HG03457 (cell line): ENCODE measurements around the gene SLC39A8.
"Not testable (repeated sequence)": the region's sequence is repeated elsewhere in the genome, so short reads cannot be mapped to it uniquely, and the experiment has no call there.

Experiments used
- ATAC-seq: cut with Tn5 transposase; IDR thresholded peaks from one replicate; pipeline ENCODE4 v1.9.1; 2021; ENCODE audit warnings: moderate number of reproducible peaks; ENCODE audit not compliant: unreplicated experiment

SLC39A8 gene

DNA sequence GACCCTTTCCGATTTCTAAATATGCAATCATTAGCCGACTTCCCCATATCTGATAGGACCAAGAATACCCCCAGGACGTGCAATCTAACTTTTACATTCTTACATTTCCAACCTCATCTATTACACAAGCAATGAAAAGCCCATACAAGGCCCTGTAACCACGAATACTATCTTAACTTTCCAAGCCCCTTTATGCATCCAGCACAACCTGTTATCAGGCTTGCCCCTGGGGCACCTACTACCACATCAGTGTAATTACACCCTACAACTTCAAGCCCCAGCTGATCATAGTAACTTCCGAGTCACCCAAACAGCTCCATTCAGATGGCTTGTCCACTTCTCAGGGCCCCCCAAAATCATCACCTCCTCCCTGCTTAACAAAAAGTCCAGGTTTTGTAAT, 102.0 kb downstream of the SLC39A8 start:
- not testable (repeated sequence) for ATAC-seq

- ATAC-seq: no peak
These were observed 110.9 kb downstream of the SLC39A8 start for GRCh38 chr4:102234243-102234838.

DNA sequence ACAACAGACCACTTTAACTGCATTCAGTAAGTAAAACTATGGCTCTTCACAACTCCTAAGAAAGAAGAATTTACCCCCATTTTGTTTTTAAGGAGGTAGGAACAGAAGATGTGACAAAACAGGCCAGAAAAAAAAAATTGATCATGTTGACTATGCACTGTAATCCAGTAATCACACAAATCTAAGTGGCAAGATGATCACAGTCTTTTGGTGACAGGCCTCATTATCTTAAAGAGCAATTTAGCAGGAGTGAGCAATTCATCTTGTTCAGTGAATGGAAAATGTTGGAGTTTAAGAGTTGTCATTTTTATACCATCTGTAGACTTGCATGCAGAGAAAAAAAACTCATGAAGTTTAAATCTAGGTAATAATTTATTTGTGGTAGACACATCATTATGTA, 115.1 kb downstream of the SLC39A8 start:
- ATAC-seq: no peak

GRCh38 chr4:102227388-102227787, 117.9 kb downstream of the SLC39A8 start:
- no peak for ATAC-seq

DNA sequence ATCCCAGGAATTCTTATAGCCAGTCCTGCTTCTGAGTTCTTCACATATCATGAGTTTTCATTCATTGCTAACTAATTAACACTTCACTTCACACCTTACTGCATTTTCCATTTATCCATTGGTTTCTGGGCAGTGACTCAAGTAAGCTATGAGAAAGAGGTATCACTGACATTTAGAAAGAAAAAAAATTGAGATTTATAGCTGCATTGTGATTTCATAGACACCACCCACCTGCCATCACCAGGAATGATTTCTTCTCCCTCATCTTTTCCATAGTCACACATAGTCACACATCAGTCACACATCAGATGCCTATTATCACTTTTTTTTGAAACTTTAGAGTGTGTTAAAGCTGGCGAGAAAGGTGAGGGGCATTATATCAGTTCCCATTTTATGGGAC, 121.8 kb downstream of the SLC39A8 start:
- no peak for ATAC-seq

DNA sequence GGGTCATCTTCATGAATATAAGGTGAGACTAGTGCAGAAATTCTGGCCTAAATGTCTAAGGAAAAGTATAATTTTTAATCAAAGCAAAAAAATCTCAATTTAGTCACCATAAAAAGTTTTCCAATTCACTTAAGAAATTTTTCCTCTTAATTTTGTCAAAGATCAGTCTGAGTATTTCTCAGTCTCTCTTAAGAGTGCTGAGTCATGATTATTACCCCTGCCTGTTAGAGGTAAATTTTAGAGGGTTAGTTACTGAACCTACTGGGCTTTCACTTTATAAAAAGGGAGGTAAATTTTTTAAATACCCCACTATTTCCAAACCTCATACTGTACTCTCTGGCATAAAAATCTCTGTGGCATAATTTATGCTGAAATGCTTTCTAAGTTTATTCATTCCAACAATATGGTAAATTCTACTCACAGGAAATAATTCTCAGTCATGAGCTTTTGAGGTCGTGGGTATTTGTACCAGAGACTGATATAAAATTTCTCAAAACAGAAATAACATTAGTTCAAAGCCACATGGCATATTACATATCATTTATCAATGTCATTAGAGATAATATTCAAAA, 122.4 kb downstream of the SLC39A8 start:
- no peak for ATAC-seq

GRCh38 chr4:102219129-102219528, 126.2 kb downstream of the SLC39A8 start:
- no peak for ATAC-seq

DNA sequence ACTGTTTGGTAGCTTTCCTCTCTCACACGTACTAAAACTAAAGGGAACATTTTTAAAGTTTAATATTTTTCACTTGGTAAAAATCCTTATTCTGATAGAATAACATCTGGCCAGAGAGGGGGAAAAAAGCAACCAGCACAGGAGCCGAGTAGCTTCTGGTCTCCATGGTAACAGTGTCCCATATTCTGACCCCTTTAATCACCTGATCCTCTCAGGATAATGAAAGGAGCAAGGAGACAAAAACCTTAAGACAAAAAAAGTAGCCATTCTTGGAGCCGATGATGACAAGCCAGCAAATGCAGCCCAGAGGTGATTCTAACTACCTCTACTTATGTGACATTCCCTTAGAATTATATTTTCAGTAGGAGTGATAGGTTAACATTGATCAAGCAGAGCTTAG, 126.6 kb downstream of the SLC39A8 start:
- no peak for ATAC-seq

DNA sequence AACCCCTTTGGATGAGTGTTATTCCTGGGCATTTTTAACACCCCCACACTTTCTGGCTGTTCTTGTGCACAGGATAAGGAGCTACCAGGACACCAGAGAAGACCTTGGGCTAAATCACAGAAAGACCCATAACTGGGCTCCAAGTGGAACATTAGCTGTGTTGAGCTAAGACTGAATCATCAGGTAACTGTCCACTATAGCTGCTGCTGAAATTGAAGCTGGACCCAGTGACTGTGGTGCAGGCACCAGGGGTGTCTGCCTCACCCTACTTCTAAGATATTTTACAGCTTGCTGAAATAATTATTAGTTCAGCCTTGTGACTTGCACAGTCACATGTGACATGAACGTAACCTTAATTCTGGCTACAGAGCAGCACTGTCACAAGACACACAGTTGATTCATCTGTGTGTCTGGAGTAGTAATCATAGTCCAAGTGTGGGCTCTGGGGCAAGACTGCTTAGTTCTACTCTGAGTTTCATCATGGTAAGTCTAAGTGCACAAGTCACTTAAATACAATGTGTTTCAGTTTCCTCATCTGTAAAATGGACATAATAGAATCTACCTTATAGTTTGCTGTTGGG, 127.4 kb downstream of the SLC39A8 start:
- no peak for ATAC-seq

- ATAC-seq: no peak
These were observed 127.9 kb downstream of the SLC39A8 start for GRCh38 chr4:102217345-102217744.

- ATAC-seq: no peak
These were observed 128.6 kb downstream of the SLC39A8 start for GRCh38 chr4:102216666-102217065.

DNA sequence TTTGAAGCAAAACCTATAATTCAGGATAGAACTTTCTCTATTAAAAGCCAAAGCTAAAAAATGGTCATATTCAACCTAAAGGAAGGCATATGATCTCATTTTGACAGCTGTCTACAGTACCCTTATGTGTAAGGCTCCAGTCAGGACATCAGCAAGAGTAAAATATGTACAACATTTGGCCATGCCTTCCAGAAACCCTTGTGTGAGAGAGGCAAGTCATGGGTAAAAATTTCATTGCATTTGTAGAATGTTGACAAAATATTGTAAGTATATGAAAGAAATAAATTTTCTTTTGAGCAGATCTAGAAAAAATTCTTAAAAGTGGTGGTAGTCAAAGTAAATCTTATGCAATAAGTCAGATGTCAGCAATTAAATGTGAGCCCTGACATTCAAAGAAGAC, 132.3 kb downstream of the SLC39A8 start:
- ATAC-seq: no peak
